IMR-90 (cell line): Measurements from ENCODE around the gene SMIM10L1. TPM values are rescaled to one million over a fixed set of nuclear protein-coding genes. Genes with fewer than 3 reads are reported as not detected.

Experiments
- ATAC-seq: fragments of 200-7000 bp; cut with Tn5 transposase; 2 replicates; pipeline ENCODE4 v1.9.1; 2020; ENCODE audit warnings: low read depth, mild to moderate bottlenecking, moderate library complexity
- BruUV-seq: library from RNA; stranded (reverse); fragments of 400-500 nt; replicated peaks from 2 replicates; lab custom pipeline; 2021; lab: Mats Ljungman, UMichigan
- CTCF ChIA-PET: fragments of 300-600 bp; formaldehyde crosslinking; extraction: SDS; loops from one replicate; lab custom pipeline; 2021; ENCODE audit warnings: antibody characterized with exemption; lab: Yijun Ruan, JAX
- POLR2A ChIA-PET: fragments of 300-600 bp; sonication (Branson Sonifier 250); formaldehyde crosslinking; loops from one replicate; lab custom pipeline; 2022; ENCODE audit warnings: antibody characterized with exemption; ENCODE audit not compliant: unreplicated experiment; lab: Charles Lee
- DNase-seq: peaks from one replicate; pipeline ENCODE4 v3.0.0; 2013
- H2AFZ ChIP-seq: replicated peaks from 2 replicates; pipeline ENCODE3; 2013; ENCODE audit warnings: low read length, mild to moderate bottlenecking; ENCODE audit not compliant: poor library complexity
- H2AK5ac ChIP-seq: 2 replicates; pipeline ENCODE4 v1.6.1; 2013; ENCODE audit warnings: low read depth, low read length, inconsistent platforms
- H2AK9ac ChIP-seq: replicated peaks from 2 replicates; pipeline ENCODE3; 2013; ENCODE audit warnings: mild to moderate bottlenecking, low read depth, low read length, moderate library complexity; ENCODE audit not compliant: poor library complexity
- H2BK120ac ChIP-seq: 2 replicates; pipeline ENCODE4 v1.6.1; 2013; ENCODE audit warnings: low read depth, low read length, inconsistent platforms
- H2BK15ac ChIP-seq: 3 replicates; pipeline ENCODE4 v1.6.1; 2013; ENCODE audit warnings: low read depth, low read length, inconsistent platforms
- H2BK20ac ChIP-seq: 2 replicates; pipeline ENCODE4 v1.6.1; 2013; ENCODE audit warnings: low read depth, mild to moderate bottlenecking, inconsistent platforms, low read length, moderate library complexity
- H2BK5ac ChIP-seq: 2 replicates; pipeline ENCODE4 v1.6.1; 2013; ENCODE audit warnings: mild to moderate bottlenecking, low read depth, low read length, inconsistent platforms; ENCODE audit not compliant: poor library complexity, severe bottlenecking
- H3K14ac ChIP-seq: replicated peaks from 2 replicates; pipeline ENCODE4 v1.6.1; 2013; ENCODE audit warnings: low read depth, low read length, inconsistent platforms
- H3K18ac ChIP-seq: 2 replicates; pipeline ENCODE4 v1.6.1; 2013; ENCODE audit warnings: low read depth, low read length, control low read depth
- H3K23ac ChIP-seq: 2 replicates; pipeline ENCODE4 v1.6.1; 2013; ENCODE audit warnings: low read depth, low read length, inconsistent platforms
- H3K27ac ChIP-seq: 2 replicates; pipeline ENCODE4 v1.5.1; 2013; ENCODE audit warnings: mild to moderate bottlenecking, control low read depth, low read length; ENCODE audit not compliant: insufficient read depth
- H3K27me3 ChIP-seq: 2 replicates; pipeline ENCODE4 v1.6.1; 2013; ENCODE audit warnings: low read length; ENCODE audit not compliant: control insufficient read depth, insufficient read depth
- H3K36me3 ChIP-seq: 2 replicates; pipeline ENCODE4 v1.6.1; 2013; ENCODE audit warnings: low read length, mixed read lengths; ENCODE audit not compliant: control insufficient read depth, insufficient read depth
- H3K4ac ChIP-seq: 2 replicates; pipeline ENCODE4 v1.6.1; 2013; ENCODE audit warnings: low read depth, low read length, inconsistent platforms
- H3K4me1 ChIP-seq: 2 replicates; pipeline ENCODE4 v1.6.1; 2013; ENCODE audit warnings: low read length, mixed read lengths; ENCODE audit not compliant: control insufficient read depth, insufficient read depth
- H3K4me2 ChIP-seq: 2 replicates; pipeline ENCODE4 v1.6.1; 2013; ENCODE audit warnings: low read depth, mild to moderate bottlenecking, control low read depth, low read length, moderate library complexity
- H3K4me3 ChIP-seq: 2 replicates; pipeline ENCODE4 v1.5.1; 2013; ENCODE audit warnings: low read depth, mild to moderate bottlenecking, control low read depth, low read length, moderate library complexity; ENCODE audit not compliant: insufficient read depth
- H3K56ac ChIP-seq: 2 replicates; pipeline ENCODE4 v1.6.1; 2013; ENCODE audit warnings: low read length, inconsistent platforms; ENCODE audit not compliant: insufficient read depth; ENCODE audit errors: extremely low read depth
- H3K79me1 ChIP-seq, 2 experiments: 2 replicates each; pipeline ENCODE4 v1.6.1; 2013; ENCODE audit warnings: low read length in 2 of 2, inconsistent platforms in 1 of 2, low read depth in 1 of 2
- H3K9ac ChIP-seq: 2 replicates; pipeline ENCODE4 v1.6.1; 2013; ENCODE audit warnings: low read depth, low read length, control low read depth
- H3K9me1 ChIP-seq: 2 replicates; pipeline ENCODE4 v1.6.1; 2013; ENCODE audit warnings: low read length, inconsistent platforms; ENCODE audit not compliant: insufficient read depth
- H3K9me3 ChIP-seq: 2 replicates; pipeline ENCODE4 v1.6.1; 2013; ENCODE audit warnings: low read length; ENCODE audit not compliant: control insufficient read depth, insufficient read depth
- H4K20me1 ChIP-seq: 2 replicates; pipeline ENCODE4 v1.6.1; 2013; ENCODE audit warnings: low read length, inconsistent platforms; ENCODE audit not compliant: insufficient read depth
- H4K5ac ChIP-seq: 2 replicates; pipeline ENCODE4 v1.6.1; 2013; ENCODE audit warnings: mild to moderate bottlenecking, low read depth, low read length, control low read depth
- H4K8ac ChIP-seq, 2 experiments: 2 replicates each; pipeline ENCODE4 v1.6.1; 2013; ENCODE audit warnings: low read depth in 2 of 2, low read length in 2 of 2, control low read depth in 1 of 2, inconsistent platforms in 1 of 2
- H4K91ac ChIP-seq: 2 replicates; pipeline ENCODE4 v1.6.1; 2013; ENCODE audit warnings: low read depth, low read length, inconsistent platforms; ENCODE audit not compliant: insufficient read depth
- CEBPB ChIP-seq: IDR thresholded peaks from 2 replicates; pipeline ENCODE4 v1.6.1; 2012; ENCODE audit warnings: low read depth, low read length, improper control_type of control experiment
- CHD1 ChIP-seq: IDR thresholded peaks from 2 replicates; pipeline ENCODE4 v1.6.1; 2012; ENCODE audit warnings: low read depth, low read length, improper control_type of control experiment
- ELK1 ChIP-seq: fragments of 150-350 bp; IDR thresholded peaks from 2 replicates; pipeline ENCODE4 v1.6.1; 2016; ENCODE audit warnings: low read depth, mild to moderate bottlenecking, low read length, moderate library complexity, borderline replicate concordance
- FOS ChIP-seq: fragments of 150-350 bp; IDR thresholded peaks from 2 replicates; pipeline ENCODE4 v1.6.1; 2016; ENCODE audit warnings: low read depth, low read length
- MAFK ChIP-seq: IDR thresholded peaks from 2 replicates; pipeline ENCODE4 v1.6.1; 2012; ENCODE audit warnings: low read depth, low read length, improper control_type of control experiment
- MAZ ChIP-seq: IDR thresholded peaks from 2 replicates; pipeline ENCODE4 v1.6.1; 2012; ENCODE audit warnings: low read depth, mild to moderate bottlenecking, low read length, improper control_type of control experiment, moderate library complexity, borderline replicate concordance
- MXI1 ChIP-seq: IDR thresholded peaks from 2 replicates; pipeline ENCODE4 v1.6.1; 2012; ENCODE audit warnings: low read depth, mild to moderate bottlenecking, low read length, moderate library complexity, borderline replicate concordance
- NFE2L2 ChIP-seq: fragments of 150-350 bp; IDR thresholded peaks from 2 replicates; pipeline ENCODE4 v1.6.1; 2016; ENCODE audit warnings: low read depth, mild to moderate bottlenecking, low read length
- POLR2A ChIP-seq: IDR thresholded peaks from 2 replicates; pipeline ENCODE4 v1.6.1; 2012; ENCODE audit warnings: mild to moderate bottlenecking, low read depth, low read length
- RAD21 ChIP-seq: IDR thresholded peaks from 2 replicates; pipeline ENCODE4 v1.6.1; 2012; ENCODE audit warnings: low read length, improper control_type of control experiment
- RCOR1 ChIP-seq: IDR thresholded peaks from 2 replicates; pipeline ENCODE4 v1.6.1; 2012; ENCODE audit warnings: mild to moderate bottlenecking, low read length, improper control_type of control experiment; ENCODE audit not compliant: insufficient replicate concordance
- RFX5 ChIP-seq: IDR thresholded peaks from 2 replicates; pipeline ENCODE4 v1.8.0; 2012; ENCODE audit warnings: low read depth, mild to moderate bottlenecking, low read length, moderate library complexity
- USF2 ChIP-seq: fragments of 150-350 bp; IDR thresholded peaks from 2 replicates; pipeline ENCODE4 v1.6.1; 2017; ENCODE audit warnings: mild to moderate bottlenecking, antibody characterized with exemption, low read length, low read depth
- WGBS, 2 experiments: methylation state at CpG; one replicate each; pipeline versions ENCODE4 v1.1.5 to v1.1.7; 2013; ENCODE audit warnings: missing lambda C conversion rate in 2 of 2; ENCODE audit not compliant: insufficient read length in 1 of 2; ENCODE audit errors: extremely low coverage in 2 of 2; 5-methylcytosine and 5-hydroxymethylcytosine counted together
- dilution Hi-C: fragments of 300-500 bp; cut with HindIII; formaldehyde crosslinking; loops from one replicate; pipeline ENCODE4 v1.14.3; 2018; ENCODE audit warnings: low sequenced_read_pairs; ENCODE audit not compliant: unreplicated experiment
- in situ Hi-C: fragments of 300-500 bp; cut with MboI; formaldehyde crosslinking; loops from 3 replicates; pipeline ENCODE4 v1.14.3; 2019; ENCODE audit warnings: low sequenced_read_pairs, inconsistent platforms, mixed read lengths
- intact Hi-C: fragments of 100-400 bp; cut with micrococcal nuclease; formaldehyde crosslinking; loops from 2 replicates; pipeline ENCODE4 v1.10.0; 2022
- polyA plus RNA-seq, 3 experiments: library from polyadenylated mRNA; depleted of rRNA; stranded (reverse); fragments of >200 nt; gene quantifications; 2 replicates each; pipeline ENCODE4 v1.2.3, GENCODE V29; 2012; ENCODE audit warnings: low replicate concordance in 1 of 3
- total RNA-seq: library from RNA; depleted of rRNA; stranded (reverse); fragments of >200 nt; gene quantifications from 2 replicates; pipeline ENCODE4 v1.2.3, GENCODE V29; 2012

The SMIM10L1 gene
- total and polyA plus RNA-seq, 2 of the 4 experiments (the other 2 are of a cell fraction), result 2.7 to 4.5 TPM

GRCh38 chr12:11147420-11147819 is 23.6 kb upstream of the SMIM10L1 start:
- no peak overlapping the region for H3K18ac ChIP-seq
- H3K9me1 ChIP-seq, result no peaks in the 10 kb centered on the region
- H2AK9ac ChIP-seq, result no peak overlapping the region
- WGBS, 2 experiments, result no CpG with 5 or more reads among the region's 1 CpG
- H3K4me3 ChIP-seq, result no peak overlapping the region
- no peak overlapping the region for H3K14ac ChIP-seq
- no peak overlapping the region for H4K5ac ChIP-seq
- intact Hi-C loops (no loop called here), dilution Hi-C loops (no loop called here), in situ Hi-C loops (no loop called here)
- CTCF ChIA-PET, result no interaction called here
- no peak overlapping the region for H2BK20ac ChIP-seq
- H3K27me3 ChIP-seq, result no peaks in the 10 kb centered on the region
- no peak for ATAC-seq
- no peak overlapping the region for H3K4ac ChIP-seq
- H3K9me3 ChIP-seq, result peaks cover 5% of the 10 kb centered on the region; the same call in 1 of the 2 replicates
- no peaks in the 10 kb centered on the region for H4K20me1 ChIP-seq
- no peaks in the 10 kb centered on the region; the same call in 1 of the 2 replicates for H3K36me3 ChIP-seq
- peaks cover 9 to 20% of the 10 kb centered on the region in 2 experiments; a peak in 3 of 4 replicates for H3K79me1 ChIP-seq
- no peak overlapping the region for H2AFZ ChIP-seq
- DNase-seq, result no peak
- H3K9ac ChIP-seq, result no peak overlapping the region
- no peak overlapping the region for H2AK5ac ChIP-seq
- no peak overlapping the region for H2BK5ac ChIP-seq
- no peak overlapping the region for H2BK15ac ChIP-seq
- POLR2A ChIA-PET, result no interaction called here
- no peaks in the 10 kb centered on the region for H3K4me1 ChIP-seq
- no peak overlapping the region for H2BK120ac ChIP-seq
- no peak overlapping the region for H3K23ac ChIP-seq
- H3K27ac ChIP-seq, result no peak overlapping the region
- no TSS peak for BruUV-seq
- no peak overlapping the region for H3K4me2 ChIP-seq
- no peak overlapping the region for H3K56ac ChIP-seq
- no peak overlapping the region for H4K8ac ChIP-seq
- no peak overlapping the region for H4K91ac ChIP-seq
- TF ChIP-seq MAFK (no peak), RFX5 (no peak), RCOR1 (no peak), CHD1 (no peak), RAD21 (no peak), ELK1 (no peak), POLR2A (no peak), MAZ (no peak), MXI1 (no peak), NFE2L2 (no peak), CEBPB (no peak), USF2 (no peak), FOS (no peak)
